Astrocyte (in vitro differentiated cells and primary cell): ENCODE results near the gene PLA2G1B.

Experiments used
- EZH2 ChIP-seq: IDR thresholded peaks from 2 replicates; pipeline ENCODE4 v1.6.1; 2012; ENCODE audit warnings: mild to moderate bottlenecking, low read length, inconsistent platforms; ENCODE audit not compliant: insufficient read depth
- TF ChIP-seq, protein P1 (sequence below): IDR thresholded peaks from 2 replicates; pipeline ENCODE4 v1.5.1; 2011; ENCODE audit warnings: low read depth, mild to moderate bottlenecking, inconsistent platforms, low read length, moderate library complexity; ENCODE audit not compliant: insufficient read depth

DNA sequence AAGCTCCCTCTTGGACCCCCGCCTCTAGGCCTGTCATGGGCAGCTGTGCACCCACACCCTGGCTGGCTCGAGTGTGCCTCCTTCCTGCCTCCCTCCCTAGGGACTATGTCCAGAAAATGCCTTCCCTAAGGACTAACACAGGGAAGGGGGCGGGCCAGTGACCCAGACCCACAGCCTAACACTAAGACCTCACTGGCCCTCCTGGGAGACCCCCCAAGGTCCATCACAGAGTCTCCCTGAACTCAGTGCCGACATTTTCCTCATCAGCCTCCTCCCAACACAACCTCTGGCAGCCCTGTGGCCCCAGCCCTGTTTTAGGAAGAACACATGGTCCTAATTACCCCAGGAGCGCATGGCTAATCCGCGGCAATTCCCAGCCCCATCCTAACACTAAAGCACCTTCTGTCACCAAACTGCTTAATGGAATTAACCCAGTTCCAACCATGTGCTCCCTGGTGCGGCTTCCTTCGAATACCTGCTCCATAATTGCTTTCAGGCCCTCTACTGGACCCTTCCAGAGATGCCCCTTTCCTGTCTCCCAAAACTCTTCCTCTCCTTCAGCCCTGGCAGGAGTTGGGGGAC, 35.8 kb upstream of the PLA2G1B start:
- TF ChIP-seq, protein P1, sequence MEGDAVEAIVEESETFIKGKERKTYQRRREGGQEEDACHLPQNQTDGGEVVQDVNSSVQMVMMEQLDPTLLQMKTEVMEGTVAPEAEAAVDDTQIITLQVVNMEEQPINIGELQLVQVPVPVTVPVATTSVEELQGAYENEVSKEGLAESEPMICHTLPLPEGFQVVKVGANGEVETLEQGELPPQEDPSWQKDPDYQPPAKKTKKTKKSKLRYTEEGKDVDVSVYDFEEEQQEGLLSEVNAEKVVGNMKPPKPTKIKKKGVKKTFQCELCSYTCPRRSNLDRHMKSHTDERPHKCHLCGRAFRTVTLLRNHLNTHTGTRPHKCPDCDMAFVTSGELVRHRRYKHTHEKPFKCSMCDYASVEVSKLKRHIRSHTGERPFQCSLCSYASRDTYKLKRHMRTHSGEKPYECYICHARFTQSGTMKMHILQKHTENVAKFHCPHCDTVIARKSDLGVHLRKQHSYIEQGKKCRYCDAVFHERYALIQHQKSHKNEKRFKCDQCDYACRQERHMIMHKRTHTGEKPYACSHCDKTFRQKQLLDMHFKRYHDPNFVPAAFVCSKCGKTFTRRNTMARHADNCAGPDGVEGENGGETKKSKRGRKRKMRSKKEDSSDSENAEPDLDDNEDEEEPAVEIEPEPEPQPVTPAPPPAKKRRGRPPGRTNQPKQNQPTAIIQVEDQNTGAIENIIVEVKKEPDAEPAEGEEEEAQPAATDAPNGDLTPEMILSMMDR: no peak
- no peak for TF ChIP-seq EZH2
